GM12872 (cell line): ENCODE data around the gene CDC7.

ENCODE experiments used
- TF ChIP-seq, protein P1 (sequence below): IDR thresholded peaks from 3 replicates; pipeline ENCODE4 v1.5.1; 2011; ENCODE audit warnings: low read depth, mild to moderate bottlenecking, low read length, moderate library complexity; ENCODE audit not compliant: insufficient read depth

Gene CDC7

DNA sequence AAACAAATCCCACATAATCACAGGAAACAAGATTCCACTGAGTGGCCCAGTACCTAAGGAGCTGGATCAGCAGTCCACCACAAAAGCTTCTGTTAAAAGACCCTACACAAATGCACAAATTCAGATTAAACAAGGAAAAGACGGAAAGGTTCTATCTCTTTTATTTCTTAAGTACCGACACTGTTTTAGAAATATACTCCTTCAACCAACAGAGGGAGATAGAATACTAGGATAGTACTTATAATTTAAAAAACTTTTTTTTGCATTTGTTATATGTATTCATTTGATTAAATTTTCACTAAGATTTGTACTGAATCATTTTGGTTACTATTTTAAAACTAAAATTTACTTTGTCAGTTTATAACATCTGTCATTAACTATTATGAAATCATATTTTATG lies 12.5 kb downstream of the CDC7 start:
- TF ChIP-seq, protein P1, sequence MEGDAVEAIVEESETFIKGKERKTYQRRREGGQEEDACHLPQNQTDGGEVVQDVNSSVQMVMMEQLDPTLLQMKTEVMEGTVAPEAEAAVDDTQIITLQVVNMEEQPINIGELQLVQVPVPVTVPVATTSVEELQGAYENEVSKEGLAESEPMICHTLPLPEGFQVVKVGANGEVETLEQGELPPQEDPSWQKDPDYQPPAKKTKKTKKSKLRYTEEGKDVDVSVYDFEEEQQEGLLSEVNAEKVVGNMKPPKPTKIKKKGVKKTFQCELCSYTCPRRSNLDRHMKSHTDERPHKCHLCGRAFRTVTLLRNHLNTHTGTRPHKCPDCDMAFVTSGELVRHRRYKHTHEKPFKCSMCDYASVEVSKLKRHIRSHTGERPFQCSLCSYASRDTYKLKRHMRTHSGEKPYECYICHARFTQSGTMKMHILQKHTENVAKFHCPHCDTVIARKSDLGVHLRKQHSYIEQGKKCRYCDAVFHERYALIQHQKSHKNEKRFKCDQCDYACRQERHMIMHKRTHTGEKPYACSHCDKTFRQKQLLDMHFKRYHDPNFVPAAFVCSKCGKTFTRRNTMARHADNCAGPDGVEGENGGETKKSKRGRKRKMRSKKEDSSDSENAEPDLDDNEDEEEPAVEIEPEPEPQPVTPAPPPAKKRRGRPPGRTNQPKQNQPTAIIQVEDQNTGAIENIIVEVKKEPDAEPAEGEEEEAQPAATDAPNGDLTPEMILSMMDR = no peak

DNA sequence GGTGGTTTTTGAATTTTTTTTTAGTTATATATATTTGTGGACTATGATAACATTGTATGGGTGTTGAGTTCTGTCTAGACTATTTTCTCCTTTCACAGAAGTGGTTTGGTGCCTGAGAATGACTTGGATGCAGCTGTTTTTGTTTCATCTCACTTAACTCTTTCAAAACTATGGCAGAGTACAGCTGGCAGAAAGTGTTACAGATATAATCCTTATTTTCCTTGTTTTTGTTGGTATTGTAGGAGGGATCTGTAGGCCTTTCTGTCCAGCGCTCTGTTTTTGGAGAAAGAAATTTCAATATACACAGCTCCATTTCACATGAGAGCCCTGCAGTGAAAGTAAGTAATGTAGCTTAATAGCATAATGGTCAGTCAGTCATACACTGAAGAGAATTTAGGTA lies 13.1 kb downstream of the CDC7 start:
- TF ChIP-seq, protein P1 = no peak

DNA sequence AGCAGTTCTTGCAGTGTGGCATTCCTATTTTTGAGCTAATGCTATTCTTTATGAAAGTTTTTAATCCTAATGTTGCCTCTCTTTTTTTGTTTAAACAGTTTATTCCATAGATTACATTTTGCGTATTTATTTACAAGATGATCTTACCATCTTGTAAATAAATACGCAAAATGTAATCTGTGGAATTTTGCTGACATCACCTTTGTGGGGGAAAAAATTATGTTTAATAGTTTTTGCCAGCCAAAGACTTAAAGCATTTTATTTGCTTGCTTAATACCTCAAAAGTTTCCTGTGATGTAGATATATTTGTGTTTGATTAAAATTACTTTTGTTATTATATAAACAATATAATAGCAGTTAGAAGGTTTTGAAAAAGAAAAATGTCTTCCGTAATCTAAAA lies 15.3 kb downstream of the CDC7 start:
- TF ChIP-seq, protein P1 = no peak

DNA sequence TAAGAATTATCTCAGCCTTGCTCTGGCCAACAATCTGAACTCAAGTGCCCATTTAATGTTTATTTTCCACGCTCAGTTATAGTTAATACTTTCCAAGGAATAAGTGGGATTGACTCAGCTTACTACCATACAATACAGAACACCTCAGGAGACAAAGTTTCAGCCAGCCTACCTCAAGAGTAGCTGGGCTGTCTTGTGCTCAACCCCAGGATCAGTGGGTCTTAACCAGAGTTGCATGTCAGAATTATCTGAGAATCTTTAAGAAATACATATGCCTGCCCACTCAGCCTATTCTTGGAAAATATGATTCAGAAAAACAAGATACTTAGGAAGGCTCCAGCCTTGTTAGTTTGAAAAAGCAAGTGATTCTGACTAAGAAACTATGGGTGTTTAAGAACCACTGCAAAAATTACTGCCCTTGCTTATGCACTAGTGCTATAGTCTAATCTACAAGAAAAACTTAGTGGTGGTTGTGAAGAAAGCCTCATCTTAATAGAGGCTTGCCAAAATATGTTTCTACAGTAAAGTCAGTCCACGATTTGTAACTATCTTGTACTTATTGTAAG lies 20.4 kb downstream of the CDC7 start:
- TF ChIP-seq, protein P1 = no peak

DNA sequence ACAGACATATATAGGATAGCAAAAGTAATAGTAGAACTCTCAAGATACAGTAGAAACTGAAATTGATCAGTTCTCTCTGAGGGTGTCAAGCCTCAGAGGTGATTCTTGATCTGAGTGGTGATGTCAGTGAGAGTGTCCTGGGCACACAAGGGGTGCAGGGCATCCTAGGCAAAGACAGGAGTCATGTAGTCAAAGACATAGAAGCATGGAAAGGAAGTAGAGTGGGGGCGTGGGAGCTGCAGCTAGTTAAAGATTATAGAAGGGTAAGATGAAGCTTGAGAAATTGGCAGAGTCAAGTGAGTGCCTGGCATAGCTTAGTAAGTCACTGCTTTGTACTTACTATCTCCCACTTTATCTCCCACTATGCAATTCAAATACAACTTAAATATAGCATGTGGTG lies 22.8 kb downstream of the CDC7 start:
- TF ChIP-seq, protein P1 = no peak

DNA sequence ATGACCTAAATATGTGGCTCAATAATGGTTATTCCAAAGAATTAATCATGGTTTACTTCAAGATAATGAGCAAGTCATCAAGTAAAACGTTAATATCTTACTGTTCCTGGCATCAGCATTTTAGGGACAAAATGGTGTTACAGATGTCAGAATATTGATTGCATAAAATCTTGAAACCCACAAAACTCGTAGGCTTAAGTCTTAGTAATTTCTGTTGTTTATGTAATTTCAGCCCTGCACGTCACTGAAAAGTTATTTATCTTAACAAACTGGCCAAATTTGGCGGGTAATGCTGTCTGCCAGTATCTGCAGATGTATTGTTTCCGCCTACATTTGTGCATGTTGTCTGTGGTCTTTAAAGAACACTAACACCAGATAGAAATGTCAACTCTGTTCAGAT lies 25.8 kb downstream of the CDC7 start:
- TF ChIP-seq, protein P1 = no peak

DNA sequence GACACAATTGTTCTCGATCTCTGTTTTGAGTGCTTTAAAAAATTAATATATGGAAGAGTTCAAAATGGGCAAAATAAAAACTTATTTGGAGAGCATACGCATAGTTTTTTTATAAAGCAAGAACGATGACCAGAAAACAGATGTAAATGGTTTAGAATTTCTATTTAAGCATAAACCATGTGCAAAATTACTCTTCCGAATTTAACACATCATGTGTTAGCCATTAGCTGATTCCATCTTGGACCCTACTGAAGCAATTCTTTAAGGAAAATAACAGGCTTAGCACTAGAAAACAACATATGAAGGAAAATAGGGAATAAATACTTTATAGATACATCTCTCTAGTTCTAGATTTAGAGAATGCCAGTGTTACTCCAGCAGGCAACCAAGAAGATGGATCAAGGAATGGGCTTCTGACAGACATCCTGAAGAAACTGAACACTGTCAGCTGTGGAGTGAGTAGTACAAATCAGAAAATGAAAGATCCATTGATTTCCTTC lies 26.7 kb downstream of the CDC7 start:
- TF ChIP-seq, protein P1 = no peak
